ENCODE measurements around the gene PTPN20. TPM values are rescaled to one million over a fixed set of nuclear protein-coding genes. Genes with fewer than 3 reads are reported as not detected.

The PTPN20 gene
- total RNA-seq, 1 experiment from 2014 or later, result not detected

DNA sequence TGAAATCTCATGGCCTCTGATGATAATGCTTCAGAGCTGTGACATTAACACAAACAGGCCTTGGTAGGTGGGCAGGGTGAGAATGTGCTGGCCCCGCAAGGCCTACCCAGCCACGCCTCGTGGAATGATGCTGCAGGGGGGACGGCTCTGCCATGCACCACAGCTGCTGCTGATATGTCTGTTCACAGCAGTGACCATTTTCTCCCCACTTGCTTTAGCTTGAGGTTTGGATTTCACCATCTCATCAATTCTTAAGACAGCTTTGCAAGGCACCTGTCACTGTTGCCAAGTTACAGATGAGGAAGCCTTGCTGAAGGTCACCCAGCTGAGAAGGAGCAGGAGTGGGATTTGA, 128.3 kb downstream of the PTPN20 start:
- Histone ChIP-seq H3K4me1 (peaks cover 15% of the 10 kb centered on the region), H3K4me3 (ENCODE audit: low read depth, low read length) (no peak overlapping the region), H3K9me3 (no peaks in the 10 kb centered on the region), H3K36me3 (ENCODE audit: control insufficient read depth, insufficient read depth, low read length) (no peaks in the 10 kb centered on the region), H3K27me3 (replicated peaks; ENCODE audit: control insufficient read depth, insufficient read depth, low read length) (no peaks in the 10 kb centered on the region)
- TF ChIP-seq, protein P1, sequence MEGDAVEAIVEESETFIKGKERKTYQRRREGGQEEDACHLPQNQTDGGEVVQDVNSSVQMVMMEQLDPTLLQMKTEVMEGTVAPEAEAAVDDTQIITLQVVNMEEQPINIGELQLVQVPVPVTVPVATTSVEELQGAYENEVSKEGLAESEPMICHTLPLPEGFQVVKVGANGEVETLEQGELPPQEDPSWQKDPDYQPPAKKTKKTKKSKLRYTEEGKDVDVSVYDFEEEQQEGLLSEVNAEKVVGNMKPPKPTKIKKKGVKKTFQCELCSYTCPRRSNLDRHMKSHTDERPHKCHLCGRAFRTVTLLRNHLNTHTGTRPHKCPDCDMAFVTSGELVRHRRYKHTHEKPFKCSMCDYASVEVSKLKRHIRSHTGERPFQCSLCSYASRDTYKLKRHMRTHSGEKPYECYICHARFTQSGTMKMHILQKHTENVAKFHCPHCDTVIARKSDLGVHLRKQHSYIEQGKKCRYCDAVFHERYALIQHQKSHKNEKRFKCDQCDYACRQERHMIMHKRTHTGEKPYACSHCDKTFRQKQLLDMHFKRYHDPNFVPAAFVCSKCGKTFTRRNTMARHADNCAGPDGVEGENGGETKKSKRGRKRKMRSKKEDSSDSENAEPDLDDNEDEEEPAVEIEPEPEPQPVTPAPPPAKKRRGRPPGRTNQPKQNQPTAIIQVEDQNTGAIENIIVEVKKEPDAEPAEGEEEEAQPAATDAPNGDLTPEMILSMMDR (IDR thresholded peaks at IDR 0.05; ENCODE audit: insufficient read depth in 1 of 2, low read depth in 1 of 2, low read length in 1 of 2, severe bottlenecking in 1 of 2, unreplicated experiment in 1 of 2), result no peak
- Mint-ChIP-seq H3K36me3 (ENCODE audit: insufficient read depth, unreplicated experiment) (no peaks in the 10 kb centered on the region), H3K27me3 (ENCODE audit: insufficient read depth, unreplicated experiment) (peaks cover 24% of the 10 kb centered on the region), H3K4me1 (ENCODE audit: low read depth, unreplicated experiment) (no peaks in the 10 kb centered on the region), H3K4me3 (ENCODE audit: unreplicated experiment) (no peak overlapping the region), H3K9me3 (ENCODE audit: unreplicated experiment) (no peaks in the 10 kb centered on the region), H3K27ac (ENCODE audit: unreplicated experiment) (no peak overlapping the region)
- CTCF ChIA-PET, result interaction anchor here (1.5 to 1.9 kb wide), 2 partner anchors 8 to 15 kb away, joined by 6 read pairs; no protein-coding TSS in a partner anchor
- BruUV-seq (replicated peaks), result no TSS peak
- intact Hi-C loops (cut with micrococcal nuclease; ENCODE audit: unreplicated experiment), result no loop called here
- POLR2A ChIA-PET, result no interaction called here
- DNase-seq, result no peak

- BruUV-seq (replicated peaks), result no TSS peak
- no peak overlapping the region for H3K27ac Mint-ChIP-seq (ENCODE audit: unreplicated experiment)
- H3K9me3 Mint-ChIP-seq (ENCODE audit: unreplicated experiment), result no peaks in the 10 kb centered on the region
- peaks cover 24% of the 10 kb centered on the region for H3K27me3 Mint-ChIP-seq (ENCODE audit: insufficient read depth, unreplicated experiment)
- peaks cover 15% of the 10 kb centered on the region for H3K4me1 ChIP-seq
- POLR2A ChIA-PET, result no interaction called here
- no peaks in the 10 kb centered on the region for H3K36me3 ChIP-seq (ENCODE audit: control insufficient read depth, insufficient read depth, low read length)
- TF ChIP-seq, protein P1 (IDR thresholded peaks at IDR 0.05; ENCODE audit: insufficient read depth in 1 of 2, low read depth in 1 of 2, low read length in 1 of 2, severe bottlenecking in 1 of 2, unreplicated experiment in 1 of 2), result no peak
- no peaks in the 10 kb centered on the region for H3K4me1 Mint-ChIP-seq (ENCODE audit: low read depth, unreplicated experiment)
- intact Hi-C loops (cut with micrococcal nuclease; ENCODE audit: unreplicated experiment), result no loop called here
- CTCF ChIA-PET, result interaction anchor here (1.5 to 1.9 kb wide), 2 partner anchors 8 to 15 kb away, joined by 6 read pairs; no protein-coding TSS in a partner anchor
- no peak overlapping the region for H3K4me3 ChIP-seq (ENCODE audit: low read depth, low read length)
- no peaks in the 10 kb centered on the region for H3K36me3 Mint-ChIP-seq (ENCODE audit: insufficient read depth, unreplicated experiment)
- H3K27me3 ChIP-seq (replicated peaks; ENCODE audit: control insufficient read depth, insufficient read depth, low read length), result no peaks in the 10 kb centered on the region
- peak in 1 of 2 experiments; percentile 29 for DNase-seq
- H3K9me3 ChIP-seq, result no peaks in the 10 kb centered on the region
- no peak overlapping the region for H3K4me3 Mint-ChIP-seq (ENCODE audit: unreplicated experiment)
Measured at GRCh38 chr10:47040041-47040491, 128.8 kb downstream of the PTPN20 start.

GRCh38 chr10:47040681-47041080, 129.5 kb downstream of the PTPN20 start:
- TF ChIP-seq, protein P1 (IDR thresholded peaks at IDR 0.05; ENCODE audit: insufficient read depth in 1 of 2, low read depth in 1 of 2, low read length in 1 of 2, severe bottlenecking in 1 of 2, unreplicated experiment in 1 of 2), result no peak
- BruUV-seq (replicated peaks), result no TSS peak
- Histone ChIP-seq H3K36me3 (ENCODE audit: control insufficient read depth, insufficient read depth, low read length) (no peaks in the 10 kb centered on the region), H3K4me1 (peaks cover 15% of the 10 kb centered on the region), H3K4me3 (ENCODE audit: low read depth, low read length) (no peak overlapping the region), H3K9me3 (no peaks in the 10 kb centered on the region), H3K27me3 (replicated peaks; ENCODE audit: control insufficient read depth, insufficient read depth, low read length) (no peaks in the 10 kb centered on the region)
- ChIA-PET POLR2A (no interaction called here), CTCF (no interaction called here)
- Mint-ChIP-seq H3K4me1 (ENCODE audit: low read depth, unreplicated experiment) (no peaks in the 10 kb centered on the region), H3K27me3 (ENCODE audit: insufficient read depth, unreplicated experiment) (peaks cover 24% of the 10 kb centered on the region), H3K27ac (ENCODE audit: unreplicated experiment) (no peak overlapping the region), H3K36me3 (ENCODE audit: insufficient read depth, unreplicated experiment) (no peaks in the 10 kb centered on the region), H3K9me3 (ENCODE audit: unreplicated experiment) (no peaks in the 10 kb centered on the region), H3K4me3 (ENCODE audit: unreplicated experiment) (no peak overlapping the region)
- intact Hi-C loops (cut with micrococcal nuclease; ENCODE audit: unreplicated experiment), result no loop called here
- peak in 1 of 2 experiments; percentile 10 for DNase-seq

Data from Caco-2 (cell line).